K562 (cell line): ENCODE measurements around the gene ERVK3-1. TPM values are rescaled to one million over a fixed set of nuclear protein-coding genes. Genes with fewer than 3 reads are reported as not detected.

ENCODE experiments used
- BCLAF1 ChIP-seq, 2 experiments: fragments of 450-650 bp in 1 of 2; IDR thresholded peaks; 2 replicates each; pipeline ENCODE4 v1.6.1; 2011 to 2017; ENCODE audit warnings: low read depth in 2 of 2, antibody characterized with exemption in 1 of 2, borderline replicate concordance in 1 of 2, low read length in 1 of 2, mild to moderate bottlenecking in 1 of 2, mixed read lengths in 1 of 2; ENCODE audit not compliant: control insufficient read depth in 1 of 2
- DLX4 ChIP-seq: fragments of 250-450 bp; sonication (Bioruptor Pico); IDR thresholded peaks from 2 replicates; pipeline ENCODE4 v1.6.1; 2021; ENCODE audit warnings: mild to moderate bottlenecking
- MTF1 ChIP-seq: fragments of 250-450 bp; sonication (Bioruptor Pico); IDR thresholded peaks from 2 replicates; pipeline ENCODE4 v1.9.0; 2021; ENCODE audit warnings: moderate library complexity, mild to moderate bottlenecking, inconsistent platforms, borderline replicate concordance
- RHOXF2B ChIP-seq: fragments of 250-450 bp; sonication (Bioruptor Pico); conservative IDR thresholded peaks from 2 replicates; pipeline ENCODE4 v1.5.1; 2021
- ZBTB8A ChIP-seq: fragments of 450-650 bp; IDR thresholded peaks from 2 replicates; pipeline ENCODE4 v1.6.1; 2018; ENCODE audit warnings: mild to moderate bottlenecking, moderate library complexity; ENCODE audit not compliant: partially characterized antibody
- ZNF232 ChIP-seq: sonication (generic); formaldehyde crosslinking; IDR thresholded peaks from 2 replicates; pipeline ENCODE4 v1.8.0; 2022; ENCODE audit warnings: mild to moderate bottlenecking, missing genetic modification reagents
- ZNF75A ChIP-seq: fragments of 450-650 bp; formaldehyde crosslinking; IDR thresholded peaks from 2 replicates; pipeline ENCODE4 v1.4.0; 2020; ENCODE audit warnings: mild to moderate bottlenecking
- ZNF76 ChIP-seq: fragments of 250-450 bp; sonication (Bioruptor Pico); IDR thresholded peaks from 2 replicates; pipeline ENCODE4 v1.4.0; 2020; ENCODE audit warnings: mild to moderate bottlenecking, moderate library complexity, borderline replicate concordance
- polyA plus RNA-seq, 8 experiments: library from polyadenylated mRNA; depleted of rRNA in 4 of 8; stranded (reverse) in 5 of 8; unstranded in 3 of 8; fragments of >200 nt; fragmentation: Nextera tagmentation in 2 of 8; fragmentation: Illumina TruSeq in 1 of 8; extraction: Ambion mirVana in 2 of 8; extraction: Trizol in 1 of 8; gene quantifications; 2 replicates each; pipeline versions ENCODE4 v1.2.1 to v1.2.3, GENCODE V29; 2011 to 2014; ENCODE audit warnings: inconsistent platforms in 1 of 8, missing spikeins in 1 of 8
- total RNA-seq, 7 experiments: library from RNA; depleted of rRNA in 6 of 7; stranded (reverse); fragments of >200 nt in 6 of 7; fragmentation: Illumina TruSeq in 2 of 7; extraction: Trizol in 2 of 7; gene quantifications; 2 replicates each; pipeline versions ENCODE4 v1.2.1 to v1.2.3, GENCODE V29; 2011 to 2021; ENCODE audit warnings: low replicate concordance in 1 of 7

The ERVK3-1 gene
- total and polyA plus RNA-seq, 9 of the 15 experiments (the other 6 are each of a cell fraction or from before 2014, with no cell fraction given) = 87.6 to 299 (median 119) TPM

- TF ChIP-seq DLX4 (CRISPR knock-in tag) (no peak), ZNF75A (peak; percentile 95), ZNF76 (CRISPR knock-in tag) (no peak), BCLAF1 (IDR thresholded peaks at IDR 0.05; ENCODE audit: borderline replicate concordance in 1 of 2, control insufficient read depth in 1 of 2, low read depth in 2 of 2, low read length in 1 of 2) (no peak), RHOXF2B (CRISPR knock-in tag) (no peak), ZBTB8A (no peak), ZNF232 (CRISPR knock-in tag) (no peak), MTF1 (CRISPR knock-in tag) (no peak)
Measured at GRCh38 chr19:58261968-58262921, 42.9 kb upstream of the ERVK3-1 start (continued).
